HG03280 (cell line): ENCODE results near the gene PIP4P1.
"Not testable (repeated sequence)": the region's sequence is repeated elsewhere in the genome, so short reads cannot be mapped to it uniquely, and the experiment has no call there.

ENCODE experiments used
- ATAC-seq: cut with Tn5 transposase; IDR thresholded peaks from one replicate; pipeline ENCODE4 v1.9.1; 2021; ENCODE audit warnings: mild to moderate bottlenecking, moderate library complexity; ENCODE audit not compliant: unreplicated experiment

PIP4P1 gene

DNA sequence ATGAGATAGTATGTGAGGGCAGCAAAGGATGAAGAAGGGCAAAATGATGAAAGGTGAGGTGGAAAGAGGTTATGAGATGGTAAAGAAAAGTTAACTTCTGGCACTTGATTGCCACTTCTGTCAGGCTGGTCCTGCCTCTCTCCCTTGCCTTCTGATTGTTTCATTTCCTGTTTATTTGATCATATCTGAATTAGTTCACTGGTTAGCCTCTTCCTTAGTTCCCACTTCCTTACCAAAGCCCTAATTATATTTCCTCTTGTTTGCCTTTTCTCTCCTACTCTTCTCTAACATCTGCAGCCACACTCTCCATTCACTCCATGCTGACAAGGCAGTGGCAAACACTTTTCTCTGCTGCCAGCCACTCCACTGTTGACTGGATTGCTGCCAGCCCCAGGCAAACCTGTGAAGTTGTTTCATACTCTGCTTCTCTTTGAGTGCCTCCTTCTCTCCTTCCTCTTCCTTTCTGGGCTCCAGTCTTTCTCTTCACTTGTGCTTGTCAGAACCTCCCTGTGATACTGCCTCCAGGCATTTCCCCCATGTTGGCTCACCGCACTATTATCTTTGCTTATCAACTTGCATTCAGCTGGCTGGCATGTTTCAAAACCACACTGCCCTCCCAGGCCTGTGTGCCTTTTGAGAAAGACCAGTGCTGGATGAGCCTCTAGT is 16.1 kb upstream of the PIP4P1 start:
- no peak for ATAC-seq

DNA sequence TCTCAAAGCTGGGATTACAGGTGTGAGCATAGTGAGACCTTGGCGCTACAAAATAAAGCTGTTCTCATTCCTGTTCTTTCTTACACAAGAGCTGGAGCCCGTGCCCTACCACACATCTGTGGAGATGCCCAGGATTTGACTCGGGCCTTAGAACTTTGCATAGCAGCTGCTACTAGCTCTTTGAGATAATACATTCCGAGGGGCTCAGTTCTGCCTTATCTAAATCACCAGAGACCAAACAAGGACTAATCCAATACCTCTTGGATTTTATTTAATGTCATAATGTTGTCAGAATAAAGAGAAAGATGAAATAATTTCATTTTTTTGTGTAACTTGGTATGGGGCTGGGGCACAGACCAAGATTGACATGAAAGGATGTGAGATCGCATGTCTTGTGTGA is 15.5 kb upstream of the PIP4P1 start:
- ATAC-seq = no peak

- no peak for ATAC-seq
Observed at GRCh38 chr14:20472536-20473169, 11.4 kb upstream of the PIP4P1 start.

- ATAC-seq = no peak
Observed at GRCh38 chr14:20470603-20470901, 9.3 kb upstream of the PIP4P1 start.

GRCh38 chr14:20469890-20470602 is 8.8 kb upstream of the PIP4P1 start:
- ATAC-seq = peak; percentile 31

DNA sequence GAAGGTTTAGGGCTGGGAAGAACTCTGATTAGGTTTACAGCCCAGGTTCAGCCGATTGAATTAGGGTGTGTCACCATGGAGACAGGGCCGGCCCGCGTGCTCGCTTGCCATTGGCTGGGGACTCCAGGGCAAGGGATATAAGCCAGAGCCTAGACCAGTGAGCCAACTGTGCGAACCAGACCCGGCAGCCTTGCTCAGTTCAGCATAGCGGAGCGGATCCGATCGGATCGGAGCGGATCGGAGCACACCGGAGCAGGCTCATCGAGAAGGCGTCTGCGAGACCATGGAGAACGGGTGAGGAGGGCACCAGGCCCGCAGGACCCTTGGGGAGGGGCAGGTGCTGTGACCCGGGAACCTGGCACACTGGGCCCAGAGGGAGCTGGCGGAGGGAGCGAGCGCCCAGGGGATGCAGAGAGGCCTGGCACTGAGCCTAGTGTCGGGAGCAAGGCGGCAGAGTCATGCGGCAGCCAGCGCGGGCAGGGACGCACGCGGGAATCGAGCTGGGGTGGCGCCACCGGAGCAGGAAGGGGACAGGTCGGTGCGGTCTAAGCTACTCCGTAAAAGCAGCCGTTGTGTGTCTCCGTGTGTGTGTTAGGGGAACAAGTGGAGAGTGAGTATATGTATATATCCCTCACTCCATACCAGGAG is 8.1 kb upstream of the PIP4P1 start, which contains the start of gene PNP:
TSS of gene PNP (plus strand) at position 165 of the 648 bp plus-strand sequence. CDS start at position 284, 119 bp downstream.
- ATAC-seq = peak; percentile 91

DNA sequence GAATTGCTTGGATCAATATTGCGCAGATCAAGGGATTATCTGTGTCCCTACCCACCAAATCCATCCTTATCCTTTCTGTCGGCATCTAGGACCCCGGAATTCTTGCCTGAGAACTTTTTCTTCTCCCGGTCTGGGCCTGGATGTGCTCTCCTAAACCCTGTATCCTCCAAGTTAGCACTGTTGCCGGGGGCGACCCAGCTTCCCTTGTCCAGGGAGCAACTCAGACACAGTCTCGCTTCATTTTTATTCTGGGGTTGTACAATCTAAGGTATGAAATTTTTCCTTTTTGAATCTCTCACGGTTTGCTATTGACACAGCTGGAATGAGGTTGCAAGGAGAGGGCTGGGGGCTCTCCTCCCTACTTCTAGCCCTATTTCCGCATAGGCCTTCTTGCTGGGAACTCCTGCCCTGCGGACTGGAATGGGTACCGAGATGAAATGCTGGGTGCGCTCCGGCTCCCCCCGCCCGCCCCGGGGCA is 7.6 kb upstream of the PIP4P1 start:
- ATAC-seq = no peak

- ATAC-seq = peak; percentile 8
Observed at GRCh38 chr14:20460458-20461224, 593 bp downstream of the PIP4P1 start.

DNA sequence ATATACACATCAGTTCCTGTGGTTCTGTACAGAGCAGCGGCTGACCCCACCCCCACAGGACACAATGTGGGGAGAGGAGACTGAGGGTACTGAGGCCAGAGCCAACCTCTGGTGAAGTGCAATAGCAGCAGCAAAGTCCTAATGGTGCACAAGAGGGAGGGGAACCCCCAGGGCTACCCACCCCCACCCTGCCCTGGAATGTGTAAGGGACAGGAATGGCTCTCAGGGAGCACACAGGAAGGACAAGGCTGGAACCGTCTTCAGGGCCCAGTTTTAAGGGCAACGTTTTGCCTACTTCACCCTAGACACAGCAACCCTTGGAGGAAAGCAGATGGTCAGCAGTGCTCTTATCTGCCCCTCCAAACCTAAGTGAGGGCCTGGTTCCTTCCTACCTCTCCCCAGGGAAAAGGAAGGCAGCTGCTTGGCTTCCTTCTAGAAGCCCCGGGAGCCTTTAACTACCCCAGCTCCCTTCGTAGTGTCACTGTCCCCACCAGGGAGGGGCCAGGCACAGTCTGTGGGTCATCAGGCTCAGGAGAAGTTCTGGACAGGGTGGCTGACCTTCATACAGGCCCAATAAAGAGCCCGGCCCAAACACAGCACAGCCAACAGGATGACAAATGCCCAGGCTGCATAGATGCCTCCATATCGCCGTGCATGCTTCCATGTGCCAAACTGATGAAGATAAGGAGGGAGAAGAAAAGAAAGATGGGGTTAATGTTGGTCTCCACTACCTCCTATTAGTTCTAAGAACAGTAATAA is 3.0 kb downstream of the PIP4P1 start:
- no peak for ATAC-seq

DNA sequence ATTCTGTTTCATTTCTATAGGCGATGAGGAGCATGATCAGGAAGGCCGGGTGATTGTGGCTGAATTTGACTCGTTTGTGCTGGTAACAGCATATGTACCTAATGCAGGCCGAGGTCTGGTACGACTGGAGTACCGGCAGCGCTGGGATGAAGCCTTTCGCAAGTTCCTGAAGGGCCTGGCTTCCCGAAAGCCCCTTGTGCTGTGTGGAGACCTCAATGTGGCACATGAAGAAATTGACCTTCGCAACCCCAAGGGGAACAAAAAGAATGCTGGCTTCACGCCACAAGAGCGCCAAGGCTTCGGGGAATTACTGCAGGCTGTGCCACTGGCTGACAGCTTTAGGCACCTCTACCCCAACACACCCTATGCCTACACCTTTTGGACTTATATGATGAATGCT is 4.3 kb downstream of the PIP4P1 start:
- ATAC-seq = no peak

- peak; percentile 42 for ATAC-seq
Observed at GRCh38 chr14:20455355-20456300, 5.6 kb downstream of the PIP4P1 start.

GRCh38 chr14:20454516-20455354 is 6.5 kb downstream of the PIP4P1 start, which contains the start of the genes APEX1 and OSGEP:
Gene APEX1, plus strand, starts transcription at chr14:20455226. Its CDS starts 420 bp downstream, at chr14:20455646.
Gene OSGEP, minus strand, starts transcription at chr14:20454812. Its CDS starts 129 bp downstream, at chr14:20454683.
- peak; percentile 89 for ATAC-seq

DNA sequence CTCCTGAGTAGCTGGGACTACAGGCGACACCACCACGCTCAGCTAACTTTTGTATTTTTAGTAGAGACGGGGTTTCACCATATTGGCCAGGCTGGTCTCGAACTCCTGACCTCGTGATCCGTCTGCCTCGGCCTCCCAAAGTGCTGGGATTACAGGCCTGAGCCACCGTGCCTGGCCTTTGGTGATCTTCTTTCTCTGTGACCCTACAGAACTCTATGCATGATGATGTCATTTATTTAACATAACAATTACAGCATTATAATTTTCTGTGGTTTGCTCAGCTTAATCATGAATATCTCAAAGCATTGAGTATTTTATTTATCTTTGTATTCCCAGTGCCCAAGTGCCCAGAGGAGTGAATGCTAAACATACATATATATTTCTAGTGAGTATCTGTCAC is 8.4 kb downstream of the PIP4P1 start:
- not testable (repeated sequence) for ATAC-seq

DNA sequence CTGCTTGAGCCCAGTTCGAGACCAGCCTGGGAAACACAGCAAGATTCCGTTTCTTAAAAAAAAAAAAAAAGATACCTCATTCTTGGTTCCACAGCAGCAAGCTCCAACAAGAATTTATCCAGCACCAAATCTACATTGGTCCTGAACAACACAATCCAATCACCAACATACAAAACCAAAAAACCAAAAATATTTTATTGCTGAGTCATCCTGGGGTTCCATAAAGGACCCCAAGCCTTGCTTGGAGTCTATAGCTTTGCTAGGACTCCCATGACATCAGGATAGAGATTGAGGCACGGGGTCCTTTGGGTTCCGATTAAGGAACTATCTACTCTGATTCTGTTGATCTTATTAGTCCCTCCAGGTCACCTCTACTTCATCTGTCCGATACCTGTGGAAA is 14.3 kb downstream of the PIP4P1 start:
- no peak for ATAC-seq

DNA sequence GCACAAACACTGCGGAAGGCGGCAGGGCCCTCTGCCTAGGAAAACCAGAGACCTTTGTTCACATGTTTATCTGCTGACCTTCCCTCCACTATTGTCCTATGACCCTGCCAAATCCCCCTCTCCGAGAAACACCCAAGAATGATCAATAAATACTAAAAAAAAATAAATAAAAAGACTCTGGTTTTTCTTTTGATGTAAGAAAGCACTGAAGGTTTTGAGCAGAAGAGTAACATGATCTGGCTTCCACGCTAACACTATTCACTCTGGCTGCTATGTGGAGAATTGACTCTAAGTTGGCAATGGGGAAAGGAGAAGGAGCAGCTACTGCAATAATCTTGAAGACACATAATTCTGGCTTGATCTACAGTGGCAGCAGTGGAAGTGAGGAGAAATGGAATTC is 17.6 kb downstream of the PIP4P1 start:
- ATAC-seq = not testable (repeated sequence)

GRCh38 chr14:20441461-20441860 is 19.8 kb downstream of the PIP4P1 start:
- no peak for ATAC-seq

DNA sequence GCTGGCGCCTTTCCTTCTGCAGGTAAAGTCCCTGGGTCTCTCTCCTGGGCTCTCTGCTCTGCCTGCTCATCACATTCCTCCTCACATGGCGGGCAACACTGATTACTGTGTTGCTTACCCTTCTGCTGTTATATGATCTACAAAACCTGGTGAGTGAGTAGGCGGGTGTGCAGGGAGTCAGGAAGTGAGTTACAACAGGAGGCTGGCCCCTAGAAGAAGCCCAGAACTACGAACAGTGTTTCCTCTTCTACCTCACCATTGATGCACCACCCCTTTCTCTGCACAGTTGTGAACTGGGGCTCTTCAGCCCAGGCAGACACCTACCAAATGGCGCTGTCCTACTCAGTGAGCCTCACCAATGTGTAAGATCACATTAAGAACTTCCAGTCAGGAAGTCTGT is 20.4 kb downstream of the PIP4P1 start:
- no peak for ATAC-seq

DNA sequence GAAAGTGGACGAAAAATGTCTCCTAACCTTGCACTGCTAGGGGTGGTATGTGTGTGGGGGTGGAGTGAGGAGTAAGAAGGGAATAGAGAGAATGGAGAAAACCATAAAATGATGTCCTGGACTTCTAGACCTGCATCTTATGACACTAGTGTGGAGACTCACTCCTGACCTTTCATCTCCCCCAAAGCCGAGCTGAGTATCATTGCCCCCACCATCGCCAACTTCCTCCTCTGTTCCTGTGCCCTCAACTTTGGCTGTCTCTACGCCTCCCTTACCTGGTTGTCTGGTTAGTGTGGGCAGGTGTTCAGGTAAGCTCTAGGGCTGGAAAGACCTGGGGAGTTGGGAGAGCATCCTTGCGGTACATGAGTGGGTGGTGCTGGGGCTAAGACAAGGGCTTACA is 20.8 kb downstream of the PIP4P1 start:
- ATAC-seq = no peak
